DMS153 treated with DMSO at 0.1 percent for 48 hours (cell line): ENCODE results near the gene CHMP2A.

Experiments
- DNase-seq: peaks from one replicate; lab custom pipeline; 2025; ENCODE audit not compliant: unreplicated experiment; lab: John Stamatoyannopoulos, UW

CHMP2A gene

DNA sequence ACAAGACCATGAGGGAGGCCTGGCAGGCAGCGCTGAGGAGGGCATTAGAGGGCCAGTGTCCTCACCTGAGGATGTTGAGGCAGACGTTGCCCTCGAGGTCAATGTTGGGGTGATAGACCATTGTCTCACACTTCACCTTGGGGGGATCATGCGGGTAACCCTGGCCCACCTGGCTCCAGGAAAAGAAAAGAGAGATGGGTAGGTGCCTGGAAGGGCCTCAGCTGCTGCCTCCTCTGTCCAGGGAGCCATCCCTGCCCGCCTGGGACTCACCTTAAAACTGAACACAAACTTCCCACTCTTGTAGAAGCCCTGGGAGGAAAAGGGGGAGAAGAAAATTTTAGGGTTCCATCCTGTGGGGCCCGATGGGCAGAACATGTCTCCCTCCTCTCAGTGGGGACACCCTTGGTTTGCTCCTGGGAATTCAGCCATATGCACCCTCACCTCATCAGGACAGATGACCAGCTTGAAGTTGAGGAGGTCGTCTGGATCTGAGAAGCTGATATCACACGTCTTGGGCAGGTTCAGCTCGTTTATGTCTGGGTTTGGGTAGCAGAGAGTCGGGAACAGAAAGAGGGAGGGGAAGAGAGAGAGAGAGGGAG is 1.8 kb upstream of the CHMP2A start:
- no peak for DNase-seq

DNA sequence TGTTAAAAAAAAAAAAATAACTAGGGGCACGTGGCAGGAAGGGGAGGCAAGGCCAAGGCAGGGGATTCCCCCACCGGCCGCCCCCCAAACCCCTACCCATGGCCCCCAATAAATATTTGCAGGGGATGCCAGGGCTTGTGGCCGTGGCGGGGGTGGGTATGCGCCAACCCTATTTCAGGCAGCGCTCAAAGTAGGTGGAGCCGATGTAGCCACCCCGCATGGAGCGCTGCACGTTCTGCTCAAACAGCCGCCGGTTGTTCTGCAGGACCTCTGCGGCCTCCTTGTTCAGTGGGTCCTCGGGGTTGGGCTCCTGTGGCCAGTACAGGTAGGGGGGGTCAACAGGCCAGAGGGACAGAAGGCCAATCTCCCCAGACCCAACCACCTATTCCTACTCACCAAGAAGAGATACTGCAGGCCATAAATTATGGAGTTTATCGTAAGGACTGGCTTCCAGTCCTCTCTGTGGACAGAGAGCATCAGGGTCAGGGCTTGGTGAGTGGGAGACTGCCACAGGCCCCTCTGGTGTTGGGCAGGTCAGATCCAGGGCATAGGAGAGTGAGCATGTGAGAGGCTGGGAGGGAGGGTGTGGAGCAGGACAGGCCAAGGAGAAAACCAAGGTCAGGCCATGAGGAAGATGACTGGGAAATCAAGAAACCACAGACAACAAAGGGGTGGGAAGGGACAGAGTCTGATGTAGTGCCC is 1.2 kb upstream of the CHMP2A start:
- no peak for DNase-seq

DNA sequence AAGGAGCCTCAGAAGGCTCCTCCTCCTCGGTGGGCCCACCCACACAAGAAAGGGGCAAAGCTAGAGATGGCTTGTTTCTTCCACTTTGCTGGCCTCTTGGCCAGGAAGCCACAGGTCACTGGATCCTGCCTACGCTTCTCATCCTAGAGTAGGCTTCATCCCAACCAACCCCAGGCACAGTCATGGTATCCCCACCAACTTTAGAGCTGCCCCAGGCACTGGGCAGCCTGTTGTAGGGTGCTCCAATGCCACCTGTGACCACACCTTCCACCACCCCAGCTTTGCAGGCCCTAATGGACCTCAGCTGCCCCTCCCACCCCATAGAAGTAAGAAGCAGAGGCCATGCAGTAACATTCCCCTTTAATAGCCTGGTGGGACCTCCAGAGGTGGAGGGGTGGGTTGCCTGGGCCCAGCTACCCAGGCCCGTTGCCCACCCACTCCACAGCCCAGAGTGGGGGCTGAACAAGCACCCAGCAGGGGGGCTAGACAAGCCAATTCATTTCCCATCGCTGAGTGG is 522 bp upstream of the CHMP2A start:
- DNase-seq: no peak

DNA sequence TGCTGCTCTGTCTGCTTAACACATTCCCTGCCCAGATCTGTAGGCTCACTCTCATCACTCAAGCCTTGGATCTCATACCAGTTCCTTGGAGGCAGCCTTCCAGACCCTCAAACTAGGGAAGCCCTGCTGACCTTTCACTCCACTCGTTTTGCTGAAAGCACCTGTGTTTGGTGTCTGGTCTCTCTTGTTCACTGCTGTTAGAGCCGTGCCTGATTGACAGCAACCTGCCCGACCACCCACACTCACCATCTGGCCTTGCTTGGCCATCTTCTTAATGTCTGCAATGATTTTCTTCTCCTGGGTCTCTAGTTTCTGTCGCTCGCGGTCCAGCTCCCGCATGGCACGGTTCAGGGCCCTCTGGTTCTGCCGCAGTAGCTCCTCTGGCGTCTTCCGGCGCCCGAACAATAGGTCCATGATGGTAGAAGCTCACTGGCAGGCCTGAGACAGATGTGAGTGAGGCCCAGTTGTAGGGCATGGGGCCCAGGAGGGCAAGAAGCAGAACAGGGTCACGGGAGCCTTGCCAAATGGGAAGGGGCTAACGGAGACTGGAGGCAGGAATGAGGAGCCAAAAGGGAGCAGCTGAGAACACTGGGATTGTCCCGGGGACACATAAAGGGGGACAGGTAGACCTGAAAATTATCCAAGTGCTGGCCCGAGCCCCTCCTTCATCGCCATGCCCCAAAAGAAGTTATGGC is 959 bp downstream of the CHMP2A start:
- no peak for DNase-seq

DNA sequence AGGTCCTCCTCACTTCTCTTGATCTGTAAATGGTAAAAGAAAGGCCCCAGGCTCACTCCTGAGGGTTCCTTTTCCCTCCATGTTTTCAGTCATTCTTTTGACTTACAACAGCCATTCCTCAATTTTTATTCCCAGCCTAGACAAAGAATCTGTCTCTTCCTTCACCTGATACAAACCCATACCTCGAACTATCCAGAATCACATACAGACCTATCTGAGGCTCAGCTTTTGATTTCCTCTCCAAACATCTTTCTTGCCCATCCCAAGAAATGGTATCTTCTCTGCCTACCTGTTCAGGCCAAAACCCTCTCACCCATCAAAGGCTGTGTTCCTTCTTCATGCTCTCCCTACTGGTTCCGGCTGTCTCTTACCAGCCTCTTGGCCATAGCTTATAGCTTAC is 2.2 kb downstream of the CHMP2A start:
- DNase-seq: no peak

DNA sequence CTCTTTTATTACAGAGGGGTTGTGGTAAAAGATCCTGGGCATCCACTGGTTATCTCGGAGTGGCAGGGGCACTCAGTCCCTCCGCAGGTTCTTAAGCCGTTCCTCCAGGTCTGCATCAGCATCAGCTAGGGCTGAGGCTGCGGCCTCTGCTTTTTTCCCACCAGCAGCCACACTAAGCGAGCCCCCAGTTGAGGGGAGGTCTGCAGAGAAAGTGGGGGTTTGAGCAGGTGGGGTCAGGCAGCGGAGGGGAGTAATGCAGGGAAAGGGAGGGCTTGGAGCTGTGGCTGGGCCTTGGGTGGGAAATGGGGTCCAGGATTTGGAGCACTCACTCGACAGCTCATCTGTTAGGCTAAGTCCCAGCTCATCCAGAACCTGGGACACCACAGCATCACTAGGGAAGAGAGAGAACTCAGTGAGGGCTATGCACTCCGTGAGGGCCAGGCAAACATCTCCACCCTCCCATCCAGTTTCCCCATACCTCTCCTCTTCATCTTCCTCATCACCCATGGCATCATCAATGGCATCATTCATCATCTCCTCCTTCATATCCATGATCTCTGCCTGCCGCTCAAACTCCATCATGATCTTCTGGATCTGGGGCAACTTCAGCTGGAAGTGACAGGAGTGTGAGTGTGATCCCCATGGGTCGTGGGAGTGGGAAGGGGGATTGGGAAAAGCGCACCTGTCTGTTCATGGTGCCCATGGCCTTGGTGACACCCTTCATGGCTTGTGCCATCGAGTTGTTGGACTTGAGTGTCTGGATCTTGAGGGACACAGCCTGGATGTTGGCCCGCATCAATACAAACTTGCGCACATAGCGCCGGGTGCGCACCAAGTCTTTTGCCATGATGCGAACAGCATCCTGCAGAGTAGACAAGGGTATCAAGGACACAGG is 3.1 kb downstream of the CHMP2A start:
- no peak for DNase-seq

DNA sequence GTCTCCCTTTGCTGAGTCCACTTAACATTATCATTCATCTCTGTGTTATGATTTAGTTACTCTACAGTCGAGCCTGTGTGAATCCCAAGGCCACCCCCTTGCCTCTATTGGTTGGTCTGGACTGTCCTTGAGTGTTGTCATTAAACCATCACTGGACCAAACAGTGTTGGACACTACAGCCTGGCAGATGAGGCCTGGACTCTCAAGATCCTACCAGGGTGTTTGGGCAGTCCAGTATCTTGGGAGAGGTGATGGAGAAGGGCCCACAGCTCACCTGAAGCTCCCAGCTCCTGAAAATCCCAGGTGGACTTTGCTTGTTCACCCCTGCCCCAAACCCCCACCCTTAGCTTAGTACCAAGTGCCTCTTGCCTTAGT is 3.8 kb downstream of the CHMP2A start:
- no peak for DNase-seq

DNA sequence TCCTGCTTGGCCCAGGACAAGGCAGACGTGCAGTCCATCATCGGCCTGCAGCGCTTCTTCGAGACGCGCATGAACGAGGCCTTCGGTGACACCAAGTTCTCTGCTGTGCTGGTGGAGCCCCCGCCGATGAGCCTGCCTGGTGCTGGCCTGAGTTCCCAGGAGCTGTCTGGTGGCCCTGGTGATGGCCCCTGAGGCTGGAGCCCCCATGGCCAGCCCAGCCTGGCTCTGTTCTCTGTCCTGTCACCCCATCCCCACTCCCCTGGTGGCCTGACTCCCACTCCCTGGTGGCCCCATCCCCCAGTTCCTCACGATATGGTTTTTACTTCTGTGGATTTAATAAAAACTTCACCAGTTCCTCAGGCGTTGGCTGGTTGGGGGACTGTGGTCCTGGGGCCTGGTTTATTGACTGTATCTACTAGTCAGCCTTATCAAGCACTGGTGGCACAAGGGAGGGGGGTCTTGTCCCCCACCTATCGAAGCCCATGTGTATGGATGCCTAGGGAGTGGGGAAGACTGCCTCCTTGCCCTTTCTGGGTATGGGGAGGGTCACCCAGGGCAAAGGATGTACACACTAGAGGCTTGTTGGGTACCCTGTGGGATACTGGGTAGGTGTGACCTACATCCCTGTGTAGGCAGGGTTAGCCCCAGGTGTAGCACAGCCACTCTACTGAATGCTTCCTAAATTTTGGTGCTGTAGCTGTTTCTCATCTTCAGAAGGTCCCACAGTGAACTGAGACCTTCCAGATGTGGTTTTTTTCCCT is 4.4 kb downstream of the CHMP2A start:
- DNase-seq: no peak

DNA sequence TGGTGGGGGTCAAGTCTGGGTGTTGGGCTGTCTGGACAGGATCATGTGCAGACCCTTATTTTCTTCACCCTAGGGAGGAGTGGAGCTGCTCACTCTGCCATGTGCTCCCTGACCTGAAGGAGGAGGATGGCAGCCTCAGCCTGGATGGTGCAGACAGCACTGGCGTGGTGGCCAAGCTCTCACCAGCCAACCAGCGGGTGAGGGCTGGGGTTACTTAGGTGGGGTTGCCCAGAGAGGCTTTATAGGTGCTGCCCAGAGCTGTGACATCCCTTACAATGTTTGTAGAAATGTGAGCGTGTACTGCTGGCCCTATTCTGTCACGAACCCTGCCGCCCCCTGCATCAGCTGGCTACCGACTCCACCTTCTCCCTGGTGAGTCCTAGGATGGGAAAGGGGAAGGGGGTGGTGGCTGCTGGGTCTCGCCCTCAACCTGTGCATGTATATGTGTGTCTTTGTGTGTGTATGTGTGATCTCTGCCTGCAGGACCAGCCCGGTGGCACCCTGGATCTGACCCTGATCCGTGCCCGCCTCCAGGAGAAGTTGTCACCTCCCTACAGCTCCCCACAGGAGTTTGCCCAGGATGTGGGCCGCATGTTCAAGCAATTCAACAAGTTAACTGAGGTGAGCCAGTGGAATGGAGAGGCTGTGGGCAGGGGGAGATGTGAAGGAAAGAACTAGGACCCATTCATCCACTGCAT is 5.1 kb downstream of the CHMP2A start:
- DNase-seq: no peak

DNA sequence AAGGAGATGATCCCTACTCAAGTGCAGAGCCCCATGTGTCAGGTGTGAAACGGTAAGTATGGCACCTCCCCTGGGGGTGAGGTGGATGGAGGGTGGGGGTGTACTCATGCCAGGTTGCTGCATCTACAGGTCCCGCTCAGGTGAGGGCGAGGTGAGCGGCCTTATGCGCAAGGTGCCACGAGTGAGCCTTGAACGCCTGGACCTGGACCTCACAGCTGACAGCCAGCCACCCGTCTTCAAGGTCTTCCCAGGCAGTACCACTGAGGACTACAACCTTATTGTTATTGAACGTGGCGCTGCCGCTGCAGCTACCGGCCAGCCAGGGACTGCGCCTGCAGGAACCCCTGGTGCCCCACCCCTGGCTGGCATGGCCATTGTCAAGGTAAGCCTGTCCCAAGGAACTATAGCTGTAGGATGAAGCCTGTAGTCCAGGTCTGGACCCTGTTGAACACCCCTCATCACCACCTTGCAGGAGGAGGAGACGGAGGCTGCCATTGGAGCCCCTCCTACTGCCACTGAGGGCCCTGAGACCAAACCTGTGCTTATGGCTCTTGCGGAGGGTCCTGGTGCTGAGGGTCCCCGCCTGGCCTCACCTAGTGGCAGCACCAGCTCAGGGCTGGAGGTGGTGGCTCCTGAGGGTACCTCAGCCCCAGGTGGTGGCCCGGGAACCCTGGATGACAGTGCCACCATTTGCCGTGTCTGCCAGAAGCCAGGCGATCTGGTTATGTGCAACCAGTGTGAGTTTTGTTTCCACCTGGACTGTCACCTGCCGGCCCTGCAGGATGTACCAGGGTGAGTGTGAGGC is 5.8 kb downstream of the CHMP2A start:
- no peak for DNase-seq

DNA sequence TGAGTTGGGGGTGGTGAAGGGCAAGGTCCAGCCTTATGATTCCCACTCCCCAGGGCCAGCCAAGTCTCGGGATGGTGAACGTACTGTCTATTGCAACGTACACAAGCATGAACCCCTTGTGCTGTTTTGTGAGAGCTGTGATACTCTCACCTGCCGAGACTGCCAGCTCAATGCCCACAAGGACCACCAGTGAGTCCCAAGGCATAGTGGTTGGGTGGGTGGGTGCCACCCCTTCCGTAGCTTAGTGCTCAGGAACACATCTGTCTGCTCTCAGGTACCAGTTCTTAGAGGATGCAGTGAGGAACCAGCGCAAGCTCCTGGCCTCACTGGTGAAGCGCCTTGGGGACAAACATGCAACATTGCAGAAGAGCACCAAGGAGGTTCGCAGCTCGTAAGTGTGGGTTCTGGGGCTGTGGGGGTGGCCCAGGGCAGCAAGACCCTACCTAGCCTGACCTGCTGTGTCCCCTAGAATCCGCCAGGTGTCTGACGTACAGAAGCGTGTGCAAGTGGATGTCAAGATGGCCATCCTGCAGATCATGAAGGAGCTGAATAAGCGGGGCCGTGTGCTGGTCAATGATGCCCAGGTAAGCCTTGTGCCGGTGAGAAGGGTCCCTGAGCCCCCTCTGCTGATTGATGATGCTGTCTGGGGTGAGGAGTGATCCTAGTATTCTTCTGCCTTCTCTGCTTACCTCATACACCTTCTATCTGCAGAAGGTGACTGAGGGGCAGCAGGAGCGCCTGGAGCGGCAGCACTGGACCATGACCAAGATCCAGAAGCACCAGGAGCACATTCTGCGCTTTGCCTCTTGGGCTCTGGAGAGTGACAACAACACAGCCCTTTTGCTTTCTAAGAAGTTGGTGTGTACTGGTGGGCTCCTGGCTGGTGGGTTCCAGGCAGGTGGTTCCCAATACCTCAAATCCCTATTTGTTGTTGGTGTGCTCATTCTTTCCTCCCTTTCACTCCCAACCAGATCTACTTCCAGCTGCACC is 7.3 kb downstream of the CHMP2A start:
- DNase-seq: no peak

DNA sequence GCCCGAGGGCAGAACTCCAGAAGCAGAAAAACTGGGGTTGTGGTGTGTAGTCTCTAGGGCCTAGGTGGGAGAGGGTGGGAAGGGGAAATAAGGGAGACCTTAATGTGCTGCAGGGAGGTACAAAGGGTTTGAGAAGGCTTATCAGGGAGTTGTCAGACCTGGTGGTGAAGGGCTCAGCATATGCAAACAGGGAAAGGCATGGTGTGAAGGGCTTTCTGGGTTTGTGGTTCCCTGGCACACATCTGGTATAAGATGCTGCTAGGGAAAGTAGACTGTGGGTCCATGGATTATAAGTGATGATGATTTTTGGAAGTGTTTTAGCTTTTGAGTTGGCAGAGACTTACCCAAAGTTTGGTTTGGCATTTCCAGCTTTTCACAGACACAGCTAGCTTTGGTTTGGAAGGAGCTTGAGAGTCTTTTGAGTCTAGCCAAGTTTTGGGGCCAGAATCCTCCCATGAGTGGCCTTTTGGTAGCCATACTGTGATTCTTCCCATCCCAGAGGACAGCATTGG is 8.8 kb downstream of the CHMP2A start:
- DNase-seq: no peak

DNA sequence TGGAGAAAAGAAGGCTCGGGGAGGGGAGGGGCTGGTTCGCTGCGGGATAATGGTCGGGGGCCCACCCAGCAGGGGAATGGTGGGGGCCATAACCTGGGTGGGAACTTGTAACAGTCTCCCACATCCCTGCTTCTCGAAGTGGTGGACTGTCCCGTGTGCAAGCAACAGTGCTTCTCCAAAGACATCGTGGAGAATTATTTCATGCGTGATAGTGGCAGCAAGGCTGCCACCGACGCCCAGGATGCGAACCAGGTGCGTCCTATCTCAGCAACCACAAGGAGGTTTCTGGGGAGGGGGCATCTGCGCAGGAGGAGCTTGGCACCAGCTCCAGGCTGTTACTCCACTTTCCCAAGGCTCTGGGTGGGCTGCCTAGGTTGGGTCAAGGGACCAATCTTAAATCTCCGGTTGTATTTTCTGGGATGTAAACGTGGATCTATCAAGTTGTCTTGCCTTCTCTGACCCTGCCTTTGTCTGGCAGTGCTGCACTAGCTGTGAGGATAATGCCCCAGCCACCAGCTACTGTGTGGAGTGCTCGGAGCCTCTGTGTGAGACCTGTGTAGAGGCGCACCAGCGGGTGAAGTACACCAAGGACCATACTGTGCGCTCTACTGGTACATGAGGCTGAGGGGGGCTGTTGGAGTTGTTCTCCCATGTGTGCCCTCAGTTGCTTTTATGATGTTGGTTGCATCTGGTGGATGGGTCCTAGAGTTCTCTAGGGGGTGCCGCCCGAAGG is 9.5 kb downstream of the CHMP2A start:
- DNase-seq: no peak

DNA sequence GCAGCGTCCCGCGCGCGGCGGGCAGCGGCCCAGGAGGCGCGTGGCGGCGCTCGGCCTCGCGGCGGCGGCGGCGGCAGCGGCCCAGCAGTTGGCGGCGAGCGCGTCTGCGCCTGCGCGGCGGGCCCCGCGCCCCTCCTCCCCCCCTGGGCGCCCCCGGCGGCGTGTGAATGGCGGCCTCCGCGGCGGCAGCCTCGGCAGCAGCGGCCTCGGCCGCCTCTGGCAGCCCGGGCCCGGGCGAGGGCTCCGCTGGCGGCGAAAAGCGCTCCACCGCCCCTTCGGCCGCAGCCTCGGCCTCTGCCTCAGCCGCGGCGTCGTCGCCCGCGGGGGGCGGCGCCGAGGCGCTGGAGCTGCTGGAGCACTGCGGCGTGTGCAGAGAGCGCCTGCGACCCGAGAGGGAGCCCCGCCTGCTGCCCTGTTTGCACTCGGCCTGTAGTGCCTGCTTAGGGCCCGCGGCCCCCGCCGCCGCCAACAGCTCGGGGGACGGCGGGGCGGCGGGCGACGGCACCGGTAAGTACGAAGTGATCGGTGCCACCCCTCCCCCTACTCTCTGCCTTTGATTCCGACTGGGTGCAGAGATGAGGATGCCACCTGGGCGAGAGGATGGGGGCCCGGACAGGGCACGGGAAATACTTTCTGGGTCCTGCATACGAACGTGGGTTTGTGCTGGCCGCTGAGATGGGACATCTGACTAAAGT is 10.2 kb downstream of the CHMP2A start:
- DNase-seq: no peak

DNA sequence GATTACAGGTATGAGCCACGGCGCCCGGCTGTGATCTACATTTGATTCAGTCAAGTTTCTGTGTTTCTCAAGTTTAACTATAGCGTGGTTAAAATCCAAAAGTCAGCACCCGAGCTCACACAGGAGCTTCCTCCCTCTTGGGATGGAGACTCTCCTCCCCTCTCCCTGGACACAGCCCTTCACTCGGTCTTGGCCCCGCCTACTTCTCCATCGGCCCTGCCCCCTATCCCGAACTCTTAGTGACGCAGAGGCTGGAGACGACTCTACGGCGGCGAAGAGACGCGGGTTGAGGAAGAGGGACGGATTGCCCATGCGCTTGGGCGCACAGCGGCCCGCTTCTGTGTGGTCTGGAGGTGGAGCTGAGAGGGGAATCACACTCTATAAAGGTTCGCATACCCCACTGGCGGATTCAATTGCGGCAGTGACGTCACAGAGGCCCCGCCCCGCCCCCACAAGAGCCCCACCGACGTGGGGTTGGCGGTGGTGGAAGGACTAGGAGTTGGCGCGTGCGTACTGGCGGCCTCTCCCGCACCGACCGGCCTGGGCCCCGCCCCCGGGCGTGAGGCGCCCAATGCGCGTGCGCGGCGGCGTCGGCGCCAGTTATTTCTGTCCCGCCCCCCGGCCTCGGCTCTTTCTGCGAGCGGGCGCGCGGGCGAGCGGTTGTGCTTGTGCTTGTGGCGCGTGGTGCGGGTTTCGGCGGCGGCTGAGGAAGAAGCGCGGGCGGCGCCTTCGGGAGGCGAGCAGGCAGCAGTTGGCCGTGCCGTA is 10.9 kb downstream of the CHMP2A start, which contains the start of gene TRIM28:
Gene TRIM28 (plus strand): TSS at position 239 of the 765 bp plus-strand sequence. CDS start 694 bp downstream, outside the sequence.
- DNase-seq: no peak
